AG04449 (cell line): ENCODE data around the gene WDR76.

ENCODE experiments used
- CTCF ChIA-PET: fragments of 350-600 bp; formaldehyde crosslinking; extraction: SDS; loops from one replicate; lab custom pipeline; 2021; ENCODE audit warnings: antibody characterized with exemption; lab: Yijun Ruan, JAX
- POLR2A ChIA-PET: fragments of 400-600, 350-600 bp; formaldehyde crosslinking; extraction: SDS; loops from one replicate; lab custom pipeline; 2020; ENCODE audit warnings: antibody characterized with exemption, inconsistent platforms; lab: Yijun Ruan, JAX
- DNase-seq: peaks from one replicate; pipeline ENCODE4 v3.0.0-alpha.2; 2010; ENCODE audit warnings: low read depth, low spot score
- H3K4me3 ChIP-seq: 2 replicates; pipeline ENCODE4 v1.5.1; 2011; ENCODE audit warnings: low read depth, mild to moderate bottlenecking, control low read depth, low read length
- CTCF ChIP-seq: IDR thresholded peaks from one replicate; pipeline ENCODE4 v1.5.1; 2011; ENCODE audit warnings: mild to moderate bottlenecking, moderate library complexity, low read length, control low read depth, inconsistent platforms; ENCODE audit not compliant: insufficient read depth; ENCODE audit errors: missing control alignments

The WDR76 gene

GRCh38 chr15:43900996-43901395, 74.2 kb downstream of the WDR76 start:
- no peak for TF ChIP-seq CTCF
- CTCF ChIA-PET: interaction anchor here (0.6 to 7.5 kb wide), 7 partner anchors 16 to 323 kb away, joined by 3 to 160 read pairs (median 11); no protein-coding TSS in a partner anchor
- no peak overlapping the region for H3K4me3 ChIP-seq
- POLR2A ChIA-PET: no interaction called here
- DNase-seq: no peak

- TF ChIP-seq CTCF: no peak
- no peak for DNase-seq
- POLR2A ChIA-PET: no interaction called here
- CTCF ChIA-PET: interaction anchor here (0.6 to 7.5 kb wide), 11 partner anchors 10 to 602 kb away, joined by 3 to 160 read pairs (median 11); no protein-coding TSS in a partner anchor
- no peak overlapping the region for H3K4me3 ChIP-seq
Measured at GRCh38 chr15:43901495-43901894, 74.7 kb downstream of the WDR76 start.

- no peak overlapping the region for H3K4me3 ChIP-seq
- peak; percentile 70 for TF ChIP-seq CTCF
- POLR2A ChIA-PET: no interaction called here
- DNase-seq: no peak
- CTCF ChIA-PET: interaction anchor here (0.6 to 7.5 kb wide), 49 partner anchors 7 to 639 kb away, joined by 3 to 160 read pairs (median 5); partner anchors contain the start of gene FRMD5
Measured at GRCh38 chr15:43903864-43904290, 77.1 kb downstream of the WDR76 start.

GRCh38 chr15:43905755-43906154, 79.0 kb downstream of the WDR76 start:
- no peak overlapping the region for H3K4me3 ChIP-seq
- no peak for TF ChIP-seq CTCF
- DNase-seq: no peak
- CTCF ChIA-PET: interaction anchor here (0.9 to 7.5 kb wide), 10 partner anchors 9 to 426 kb away, joined by 3 to 160 read pairs (median 4); no protein-coding TSS in a partner anchor
- POLR2A ChIA-PET: no interaction called here

- no peak for DNase-seq
- ChIA-PET CTCF (no interaction called here), POLR2A (no interaction called here)
- no peak overlapping the region for H3K4me3 ChIP-seq
- no peak for TF ChIP-seq CTCF
Measured at GRCh38 chr15:43908516-43909050, 81.8 kb downstream of the WDR76 start.

- ChIA-PET POLR2A (interaction anchor here (1.3 kb wide), 1 partner anchor 9 kb away, joined by 5 read pairs; no protein-coding TSS in a partner anchor), CTCF (interaction anchor here (1.8 to 3.0 kb wide), 3 partner anchors 8 to 308 kb away, joined by 7 to 25 read pairs (median 17); no protein-coding TSS in a partner anchor)
- peak; percentile 89 for DNase-seq
- H3K4me3 ChIP-seq: no peak overlapping the region
- no peak for TF ChIP-seq CTCF
Measured at GRCh38 chr15:43911235-43911781, 84.5 kb downstream of the WDR76 start.
